Neural progenitor cell (in vitro differentiated cells): ENCODE measurements around the gene NOXO1.

Source experiments
- CTCF ChIP-seq: fragments of 200-600 bp; sonication (generic); IDR thresholded peaks from 2 replicates; pipeline ENCODE4 v1.5.1; 2017; ENCODE audit warnings: antibody characterized with exemption, mild to moderate bottlenecking
- EZH2 ChIP-seq: fragments of 200-600 bp; sonication (generic); IDR thresholded peaks from 2 replicates; pipeline ENCODE4 v1.6.1; 2017; ENCODE audit warnings: antibody characterized with exemption, mild to moderate bottlenecking, moderate library complexity
- EZH2phosphoT487 ChIP-seq: fragments of 200-600 bp; sonication (generic); IDR thresholded peaks from 2 replicates; pipeline ENCODE4 v1.6.1; 2017; ENCODE audit warnings: antibody characterized with exemption

DNA sequence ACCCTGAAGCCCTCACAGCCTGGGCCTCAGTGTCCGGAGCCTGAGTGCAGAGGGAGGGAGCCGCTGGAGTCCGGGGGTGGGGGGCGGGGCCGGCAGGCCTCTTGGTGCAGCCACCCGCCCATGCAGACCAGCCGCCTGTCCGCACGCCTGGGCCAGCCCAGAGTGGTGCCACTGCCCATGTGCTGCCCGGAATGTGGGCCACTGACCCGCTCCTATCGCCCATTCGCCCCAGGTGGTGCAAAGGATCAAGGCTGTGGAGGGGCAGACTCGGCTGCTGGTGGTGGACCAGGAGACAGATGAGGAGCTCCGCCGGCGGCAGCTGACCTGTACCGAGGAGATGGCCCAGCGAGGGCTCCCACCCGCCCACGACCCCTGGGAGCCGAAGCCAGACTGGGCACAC is 48.1 kb upstream of the NOXO1 start:
- TF ChIP-seq CTCF (no peak), EZH2 (no peak), EZH2phosphoT487 (no peak)
